WI38 (cell line): Measurements from ENCODE around the gene ABCA8.

Source experiments
- H3K4me3 ChIP-seq: 2 replicates; pipeline ENCODE4 v1.5.1; 2011; ENCODE audit warnings: low read depth, mild to moderate bottlenecking, control low read depth, low read length
- CTCF ChIP-seq: IDR thresholded peaks from 2 replicates; pipeline ENCODE4 v1.5.1; 2012; ENCODE audit warnings: low read depth, mild to moderate bottlenecking, control low read depth, low read length

The ABCA8 gene

GRCh38 chr17:68865584-68865983 lies 89.6 kb downstream of the ABCA8 start:
- H3K4me3 ChIP-seq = no peak overlapping the region
- no peak for TF ChIP-seq CTCF

- no peak for TF ChIP-seq CTCF
- H3K4me3 ChIP-seq = no peak overlapping the region
Measured at GRCh38 chr17:68863091-68863652, 92.0 kb downstream of the ABCA8 start.

- TF ChIP-seq CTCF = no peak
- no peak overlapping the region for H3K4me3 ChIP-seq
Measured at GRCh38 chr17:68861602-68862001, 93.6 kb downstream of the ABCA8 start.

- H3K4me3 ChIP-seq = no peak overlapping the region
- no peak for TF ChIP-seq CTCF
Measured at GRCh38 chr17:68860941-68861340, 94.3 kb downstream of the ABCA8 start.

GRCh38 chr17:68854452-68854851 lies 100.7 kb downstream of the ABCA8 start:
- no peak overlapping the region for H3K4me3 ChIP-seq
- TF ChIP-seq CTCF = no peak

GRCh38 chr17:68853439-68853838 lies 101.8 kb downstream of the ABCA8 start:
- no peak overlapping the region for H3K4me3 ChIP-seq
- TF ChIP-seq CTCF = no peak

GRCh38 chr17:68853036-68853435 lies 102.2 kb downstream of the ABCA8 start:
- no peak overlapping the region for H3K4me3 ChIP-seq
- no peak for TF ChIP-seq CTCF
